ENCODE measurements around the gene IFRD2. TPM values are rescaled to one million over a fixed set of nuclear protein-coding genes. Genes with fewer than 3 reads are reported as not detected.

Gene IFRD2
- total and polyA plus RNA-seq, 9 of the 15 experiments (the other 6 are each of a cell fraction or from before 2014, with no cell fraction given): 30.5 to 115 (median 52.8) TPM

GRCh38 chr3:50327129-50327528, 34.9 kb upstream of the IFRD2 start:
- peaks cover 13 to 35% of the 10 kb centered on the region in 2 experiments; a peak in 4 of 5 replicates for H3K4me1 ChIP-seq (replicated peaks in 1 of 2; ENCODE audit: control insufficient read depth in 2 of 2, insufficient read depth in 2 of 2, low read length in 2 of 2)
- no peak overlapping the region for H2AFZ ChIP-seq (ENCODE audit: low read depth, low read length)
- no peaks in the 10 kb centered on the region for H3K27me3 ChIP-seq (ENCODE audit: control insufficient read depth in 2 of 2, insufficient read depth in 2 of 2, low read length in 2 of 2)
- H3K9ac ChIP-seq (ENCODE audit: insufficient read depth in 1 of 2, low read depth in 2 of 2, low read length in 2 of 2): peak overlapping the region; percentile 78 to 98
- H3K79me2 ChIP-seq (ENCODE audit: control insufficient read depth, insufficient read depth, low read length): peaks cover 20% of the 10 kb centered on the region
- no TSS peak for BruUV-seq (replicated peaks)
- DNase-seq (ENCODE audit: extremely low read depth in 1 of 4, low spot score in 3 of 4): no peak
- H4K20me1 ChIP-seq (replicated peaks; ENCODE audit: control insufficient read depth, insufficient read depth, low read length): 0 out of 2 replicates have a peak, but pooled peaks cover 4% of the 10 kb centered on the region
- H3K9me1 ChIP-seq (ENCODE audit: control insufficient read depth, insufficient read depth, low read length): no peaks in the 10 kb centered on the region
- intact Hi-C loops (cut with micrococcal nuclease) (no loop called here), in situ Hi-C loops (cut with MboI) (no loop called here)
- peak overlapping the region; percentile 86 for H3K4me2 ChIP-seq (ENCODE audit: insufficient read depth, low read length)
- peak overlapping the region; percentile 54 for H3K27ac ChIP-seq (ENCODE audit: extremely low read depth, low read depth, low read length)
- POLR2A ChIA-PET: interaction anchor here (0.7 to 2.1 kb wide), 4 partner anchors 10 to 35 kb away, joined by 3 to 31 read pairs (median 4); no protein-coding TSS in a partner anchor
- H3K4me3 ChIP-seq: peak overlapping the region; percentile 84
- no peak for FAIRE-seq
- CTCF ChIA-PET (ENCODE audit: low intra/inter-chr PET ratio): no interaction called here
- no peaks in the 10 kb centered on the region for H3K9me3 ChIP-seq (replicated peaks; ENCODE audit: control insufficient read depth, insufficient read depth, low read depth, low read length)
- WGBS (ENCODE audit: insufficient coverage, low coverage, missing lambda C conversion rate): 27% methylated on average over 4 of the region's 4 CpGs
- ATAC-seq: no peak
- TF ChIP-seq POLR2A (conservative IDR thresholded peaks at IDR 0.05) (no peak), HOXB6 (CRISPR knock-in tag; IDR thresholded peaks at IDR 0.05; ENCODE audit: borderline replicate concordance) (no peak), ZNF644 (tag; IDR thresholded peaks at IDR 0.05; ENCODE audit: low read depth) (no peak), GATAD2A (IDR thresholded peaks at IDR 0.05) (no peak), FOS (IDR thresholded peaks at IDR 0.05; ENCODE audit: extremely low read depth, insufficient read length) (no peak), CBX1 (IDR thresholded peaks at IDR 0.05; ENCODE audit: low read depth) (no peak), ZBTB8A (IDR thresholded peaks at IDR 0.05; ENCODE audit: partially characterized antibody) (no peak), FOXM1 (IDR thresholded peaks at IDR 0.05; ENCODE audit: low read depth) (no peak), FOXM1 (CRISPR knock-in tag; IDR thresholded peaks at IDR 0.05; ENCODE audit: low read depth) (no peak), ZNF354B (CRISPR knock-in tag; IDR thresholded peaks at IDR 0.05) (no peak), PYGO2 (tag; IDR thresholded peaks at IDR 0.05) (no peak)
- peaks cover 55% of the 10 kb centered on the region; the same call in 2 of the 3 replicates for H3K36me3 ChIP-seq (ENCODE audit: control insufficient read depth, insufficient read depth, low read length)
